Cardiac muscle cell (in vitro differentiated cells and primary cell): ENCODE data around the gene MYCBP2. TPM values are rescaled to one million over a fixed set of nuclear protein-coding genes. Genes with fewer than 3 reads are reported as not detected.

Source experiments
- DNase-seq, 2 donors: peaks; one replicate each; pipeline versions ENCODE4 v3.0.0 to v3.0.0-alpha.2; 2010 to 2017; ENCODE audit warnings: low read depth in 1 of 2, low spot score in 1 of 2
- H3K27ac ChIP-seq: fragments of 200-600 bp; sonication (generic); 2 replicates; pipeline ENCODE4 v1.5.1; 2016
- H3K27me3 ChIP-seq: fragments of 200-600 bp; sonication (generic); 2 replicates; pipeline ENCODE4 v1.6.0; 2016; ENCODE audit warnings: control low read depth
- H3K36me3 ChIP-seq: fragments of 200-600 bp; sonication (generic); 2 replicates; pipeline ENCODE4 v1.5.1; 2016; ENCODE audit warnings: control low read depth
- H3K4me1 ChIP-seq: fragments of 200-600 bp; sonication (generic); 2 replicates; pipeline ENCODE4 v1.8.1; 2017; ENCODE audit warnings: low read depth, mild to moderate bottlenecking, mixed run types
- H3K4me3 ChIP-seq: fragments of 200-600 bp; sonication (generic); 2 replicates; pipeline ENCODE4 v1.5.1; 2016; ENCODE audit warnings: mild to moderate bottlenecking
- H3K9me3 ChIP-seq: fragments of 200-600 bp; sonication (generic); 2 replicates; pipeline ENCODE4 v1.5.1; 2017; ENCODE audit warnings: low read depth, mild to moderate bottlenecking, control low read depth
- polyA plus RNA-seq: library from polyadenylated mRNA; unstranded; fragments of >200 nt; fragmentation: Nextera tagmentation; extraction: Ambion mirVana; gene quantifications from 2 replicates; pipeline ENCODE4 v1.2.1, GENCODE V29; 2016
- total RNA-seq: library from RNA; depleted of rRNA; stranded (reverse); fragments of >200 nt; gene quantifications from 2 replicates; pipeline ENCODE4 v1.2.3, GENCODE V29; 2016
- TF ChIP-seq, protein P1 (sequence below): IDR thresholded peaks from 2 replicates; pipeline ENCODE4 v1.5.1; 2012; ENCODE audit warnings: low read depth, mild to moderate bottlenecking, low read length

Gene MYCBP2
- total and polyA plus RNA-seq, 2 experiments from 2014 or later = 19.8 to 51.1 TPM

DNA sequence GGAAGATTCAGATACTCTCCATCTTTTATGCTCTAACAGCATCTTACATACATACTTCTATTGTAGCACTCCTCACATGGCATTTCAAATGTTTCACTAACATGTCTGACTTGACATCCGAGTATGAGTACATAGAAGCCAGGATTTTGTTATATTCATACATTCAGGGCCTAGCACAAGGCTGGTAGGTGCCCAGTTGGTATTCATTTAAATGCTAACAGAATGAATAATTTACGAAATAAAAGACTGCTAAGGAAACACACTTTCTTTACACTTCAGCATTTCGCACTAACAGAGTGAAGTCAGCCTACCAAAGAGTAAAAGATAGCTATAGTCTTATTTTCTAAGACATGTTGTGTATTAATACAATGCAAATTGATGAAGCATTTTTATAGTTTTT is 232.1 kb downstream of the MYCBP2 start:
- no peaks in the 10 kb centered on the region for H3K27me3 ChIP-seq
- H3K27ac ChIP-seq = no peak overlapping the region
- no peaks in the 10 kb centered on the region for H3K4me1 ChIP-seq
- H3K4me3 ChIP-seq = no peak overlapping the region
- no peak for DNase-seq
- no peaks in the 10 kb centered on the region for H3K9me3 ChIP-seq
- no peaks in the 10 kb centered on the region for H3K36me3 ChIP-seq
- TF ChIP-seq, protein P1, sequence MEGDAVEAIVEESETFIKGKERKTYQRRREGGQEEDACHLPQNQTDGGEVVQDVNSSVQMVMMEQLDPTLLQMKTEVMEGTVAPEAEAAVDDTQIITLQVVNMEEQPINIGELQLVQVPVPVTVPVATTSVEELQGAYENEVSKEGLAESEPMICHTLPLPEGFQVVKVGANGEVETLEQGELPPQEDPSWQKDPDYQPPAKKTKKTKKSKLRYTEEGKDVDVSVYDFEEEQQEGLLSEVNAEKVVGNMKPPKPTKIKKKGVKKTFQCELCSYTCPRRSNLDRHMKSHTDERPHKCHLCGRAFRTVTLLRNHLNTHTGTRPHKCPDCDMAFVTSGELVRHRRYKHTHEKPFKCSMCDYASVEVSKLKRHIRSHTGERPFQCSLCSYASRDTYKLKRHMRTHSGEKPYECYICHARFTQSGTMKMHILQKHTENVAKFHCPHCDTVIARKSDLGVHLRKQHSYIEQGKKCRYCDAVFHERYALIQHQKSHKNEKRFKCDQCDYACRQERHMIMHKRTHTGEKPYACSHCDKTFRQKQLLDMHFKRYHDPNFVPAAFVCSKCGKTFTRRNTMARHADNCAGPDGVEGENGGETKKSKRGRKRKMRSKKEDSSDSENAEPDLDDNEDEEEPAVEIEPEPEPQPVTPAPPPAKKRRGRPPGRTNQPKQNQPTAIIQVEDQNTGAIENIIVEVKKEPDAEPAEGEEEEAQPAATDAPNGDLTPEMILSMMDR = no peak

DNA sequence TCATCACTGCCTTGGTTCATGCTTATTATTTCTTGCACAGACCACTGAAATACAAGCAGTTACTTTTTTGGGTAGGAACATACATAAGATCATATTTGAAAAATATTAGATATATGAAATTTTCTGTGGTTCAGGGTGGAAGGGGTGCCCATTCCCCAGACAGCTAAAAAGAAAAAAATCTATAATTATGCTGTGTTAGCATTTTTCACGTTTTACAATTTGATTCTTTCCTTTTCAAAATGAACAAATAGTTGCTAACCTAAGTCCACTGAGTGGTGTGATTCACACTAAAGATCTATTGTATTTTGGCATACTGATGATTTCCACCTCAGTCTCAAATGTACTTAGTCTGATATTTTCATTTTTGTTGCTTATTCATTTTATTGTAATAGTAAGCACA is 233.2 kb downstream of the MYCBP2 start:
- Histone ChIP-seq H3K4me1 (no peaks in the 10 kb centered on the region), H3K36me3 (no peaks in the 10 kb centered on the region), H3K27ac (no peak overlapping the region), H3K27me3 (no peaks in the 10 kb centered on the region), H3K4me3 (no peak overlapping the region), H3K9me3 (no peaks in the 10 kb centered on the region)
- DNase-seq = no peak
- TF ChIP-seq, protein P1 = no peak

DNA sequence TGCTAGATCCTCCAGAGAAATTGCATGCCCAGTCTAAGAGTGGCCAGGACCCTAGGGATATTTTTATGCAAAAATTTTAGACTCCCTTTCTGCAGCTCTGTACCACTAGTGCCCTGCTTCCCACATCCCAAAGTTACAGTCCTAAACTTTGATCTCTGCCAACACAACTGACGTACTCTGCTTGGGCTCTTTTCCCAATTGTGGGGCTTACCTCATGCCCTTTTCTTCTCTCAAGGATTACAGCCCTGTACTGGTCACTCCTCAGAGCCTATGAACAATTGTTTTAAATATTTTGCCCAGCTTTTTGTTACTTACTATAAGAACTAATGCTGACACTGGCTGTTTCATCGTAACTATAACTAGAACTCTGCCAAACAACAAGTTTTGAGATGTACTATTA is 242.1 kb downstream of the MYCBP2 start:
- H3K27me3 ChIP-seq = no peaks in the 10 kb centered on the region
- H3K36me3 ChIP-seq = peaks cover 26% of the 10 kb centered on the region
- no peaks in the 10 kb centered on the region for H3K9me3 ChIP-seq
- H3K4me3 ChIP-seq = no peak overlapping the region
- DNase-seq = no peak
- H3K27ac ChIP-seq = no peak overlapping the region
- H3K4me1 ChIP-seq = no peaks in the 10 kb centered on the region
- TF ChIP-seq, protein P1 = no peak

DNA sequence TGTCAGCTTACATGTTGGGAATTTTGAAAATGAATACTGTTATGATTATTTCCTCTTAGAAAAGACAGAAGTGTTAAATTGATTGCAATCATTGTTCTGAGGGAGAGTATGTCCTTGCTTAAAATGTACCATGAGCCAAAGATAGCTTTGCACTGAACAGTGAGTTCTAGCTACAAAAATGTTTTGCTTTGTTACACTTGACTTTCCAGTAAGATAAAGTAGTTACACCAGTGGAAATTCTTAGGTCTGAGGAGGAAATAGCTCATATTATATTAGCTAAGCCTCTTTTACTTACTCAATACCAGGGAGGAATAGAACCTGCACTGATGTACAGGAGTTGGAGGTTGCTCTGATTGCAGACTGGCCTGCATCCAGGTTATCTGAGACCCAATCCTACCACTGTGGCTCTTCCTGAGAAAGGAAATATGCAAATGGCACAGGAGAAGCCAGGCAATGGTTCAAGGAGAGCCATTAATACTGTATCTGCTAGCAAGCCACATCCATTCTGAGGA is 246.9 kb downstream of the MYCBP2 start:
- Histone ChIP-seq H3K27me3 (no peaks in the 10 kb centered on the region), H3K9me3 (no peaks in the 10 kb centered on the region), H3K4me1 (no peaks in the 10 kb centered on the region), H3K27ac (no peak overlapping the region), H3K36me3 (peaks cover 37% of the 10 kb centered on the region), H3K4me3 (no peak overlapping the region)
- DNase-seq = no peak
- TF ChIP-seq, protein P1 = no peak

DNA sequence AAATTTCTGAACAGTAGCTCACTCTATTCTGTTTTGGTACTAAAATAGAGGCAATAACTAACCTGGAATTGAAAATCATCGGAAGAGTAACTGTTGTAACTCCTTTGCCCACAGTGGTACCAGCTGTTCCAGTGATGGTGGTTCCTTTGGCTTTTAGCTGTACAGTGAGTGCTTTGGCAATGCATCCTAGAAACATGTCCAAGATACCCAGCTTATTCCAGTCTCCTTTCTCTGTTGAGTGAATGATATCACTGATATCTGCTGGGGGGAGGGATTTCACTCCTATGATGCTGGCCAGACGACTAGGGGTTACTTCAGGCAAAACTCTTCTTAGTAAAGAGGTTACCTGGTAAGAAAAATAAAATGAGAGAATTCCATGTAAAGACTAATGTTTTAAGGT is 259.4 kb downstream of the MYCBP2 start:
- TF ChIP-seq, protein P1 = no peak
- no peak for DNase-seq
- no peaks in the 10 kb centered on the region for H3K27me3 ChIP-seq
- no peaks in the 10 kb centered on the region for H3K9me3 ChIP-seq
- H3K36me3 ChIP-seq = peaks cover 23% of the 10 kb centered on the region
- no peak overlapping the region for H3K4me3 ChIP-seq
- H3K4me1 ChIP-seq = no peaks in the 10 kb centered on the region
- H3K27ac ChIP-seq = no peak overlapping the region
